ENCODE data around the gene KIAA0232. TPM values are rescaled to one million over a fixed set of nuclear protein-coding genes. Genes with fewer than 3 reads are reported as not detected.

The KIAA0232 gene
- total and polyA plus RNA-seq, 2 experiments from 2014 or later = 11.3 to 34.3 TPM

GRCh38 chr4:6932475-6932874, 149.9 kb downstream of the KIAA0232 start:
- Histone ChIP-seq H3K27me3 (no peaks in the 10 kb centered on the region), H3K36me3 (replicated peaks; ENCODE audit: insufficient read depth, low read depth) (no peaks in the 10 kb centered on the region), H3K9me2 (replicated peaks; ENCODE audit: insufficient read depth) (no peaks in the 10 kb centered on the region), H3K4me1 (ENCODE audit: insufficient read depth) (peaks cover 55% of the 10 kb centered on the region), H2AFZ (no peak overlapping the region), H3K4me2 (no peak overlapping the region), H4K20me1 (ENCODE audit: insufficient read depth, poor library complexity, severe bottlenecking) (no peaks in the 10 kb centered on the region), H3K79me2 (peaks cover 87% of the 10 kb centered on the region), H3K27ac (no peak overlapping the region), H3K4me3 (no peak overlapping the region), H3K9me3 (ENCODE audit: low read depth) (no peaks in the 10 kb centered on the region)
- TF ChIP-seq EZH2phosphoT487 (IDR thresholded peaks at IDR 0.05; ENCODE audit: low read depth, severe bottlenecking, unreplicated experiment) (no peak), EZH2 (IDR thresholded peaks at IDR 0.05; ENCODE audit: borderline replicate concordance) (no peak), CTCF (IDR thresholded peaks at IDR 0.05; ENCODE audit: poor library complexity) (no peak)
- WGBS (ENCODE audit: low lambda C conversion rate, missing lambda C conversion rate) = 98% methylated on average over 3 of the region's 3 CpGs
- no peak for DNase-seq (ENCODE audit: low spot score)

- H4K20me1 ChIP-seq (ENCODE audit: insufficient read depth, poor library complexity, severe bottlenecking) = no peaks in the 10 kb centered on the region
- TF ChIP-seq EZH2phosphoT487 (IDR thresholded peaks at IDR 0.05; ENCODE audit: low read depth, severe bottlenecking, unreplicated experiment) (no peak), CTCF (IDR thresholded peaks at IDR 0.05; ENCODE audit: poor library complexity) (no peak), EZH2 (IDR thresholded peaks at IDR 0.05; ENCODE audit: borderline replicate concordance) (no peak)
- no peak for DNase-seq (ENCODE audit: low spot score)
- no peaks in the 10 kb centered on the region for H3K9me3 ChIP-seq (ENCODE audit: low read depth)
- peaks cover 87% of the 10 kb centered on the region for H3K79me2 ChIP-seq
- H3K9me2 ChIP-seq (replicated peaks; ENCODE audit: insufficient read depth) = no peaks in the 10 kb centered on the region
- H3K36me3 ChIP-seq (replicated peaks; ENCODE audit: insufficient read depth, low read depth) = no peaks in the 10 kb centered on the region
- H3K4me1 ChIP-seq (ENCODE audit: insufficient read depth) = peaks cover 50% of the 10 kb centered on the region
- H3K4me2 ChIP-seq = no peak overlapping the region
- H2AFZ ChIP-seq = no peak overlapping the region
- no peak overlapping the region for H3K27ac ChIP-seq
- H3K27me3 ChIP-seq = no peaks in the 10 kb centered on the region
- 90% methylated on average over 3 of the region's 3 CpGs for WGBS (ENCODE audit: low lambda C conversion rate, missing lambda C conversion rate)
- H3K4me3 ChIP-seq = no peak overlapping the region
Measured at GRCh38 chr4:6932918-6933317, 150.4 kb downstream of the KIAA0232 start.

Other genes with a start within 250 kb of the KIAA0232 start
- 21.1 and 22.2 TPM in 2 replicates for gene MAN2B2, start 207.5 kb upstream of the KIAA0232 start, total RNA-seq
- gene MAN2B2, start 207.5 kb upstream of the KIAA0232 start, polyA plus RNA-seq = 21.4 and 24.0 TPM in 2 replicates
- 221 and 238 TPM in 2 replicates for gene MRFAP1, start 142.0 kb upstream of the KIAA0232 start, total RNA-seq
- gene MRFAP1, start 142.0 kb upstream of the KIAA0232 start, polyA plus RNA-seq = 225 and 256 TPM in 2 replicates
- 9.2 and 36.6 TPM in 2 replicates for gene S100P, start 88.8 kb upstream of the KIAA0232 start, total RNA-seq
- gene S100P, start 88.8 kb upstream of the KIAA0232 start, polyA plus RNA-seq = 51.6 and 99.1 TPM in 2 replicates
- 84.9 and 86.4 TPM in 2 replicates for gene MRFAP1L1, start 72.9 kb upstream of the KIAA0232 start, total RNA-seq
- 55.1 and 60.8 TPM in 2 replicates for gene MRFAP1L1, start 72.9 kb upstream of the KIAA0232 start, polyA plus RNA-seq
- 29.4 and 33.3 TPM in 2 replicates for gene BLOC1S4, start 66.6 kb upstream of the KIAA0232 start, total RNA-seq
- gene BLOC1S4, start 66.6 kb upstream of the KIAA0232 start, polyA plus RNA-seq = 50.1 and 60.0 TPM in 2 replicates
- gene TBC1D14, start 127.1 kb downstream of the KIAA0232 start, total RNA-seq = 46.1 and 50.8 TPM in 2 replicates
- gene TBC1D14, start 127.1 kb downstream of the KIAA0232 start, polyA plus RNA-seq = 26.5 and 33.6 TPM in 2 replicates